GM03348 (cell line): Measurements from ENCODE around the gene ATP8A2.
"Not testable (repeated sequence)": the region's sequence is repeated elsewhere in the genome, so short reads cannot be mapped to it uniquely, and the experiment has no call there.

Experiments
- DNase-seq: peaks from one replicate; pipeline ENCODE4 v3.0.0; 2012; ENCODE audit warnings: low spot score

ATP8A2 gene

DNA sequence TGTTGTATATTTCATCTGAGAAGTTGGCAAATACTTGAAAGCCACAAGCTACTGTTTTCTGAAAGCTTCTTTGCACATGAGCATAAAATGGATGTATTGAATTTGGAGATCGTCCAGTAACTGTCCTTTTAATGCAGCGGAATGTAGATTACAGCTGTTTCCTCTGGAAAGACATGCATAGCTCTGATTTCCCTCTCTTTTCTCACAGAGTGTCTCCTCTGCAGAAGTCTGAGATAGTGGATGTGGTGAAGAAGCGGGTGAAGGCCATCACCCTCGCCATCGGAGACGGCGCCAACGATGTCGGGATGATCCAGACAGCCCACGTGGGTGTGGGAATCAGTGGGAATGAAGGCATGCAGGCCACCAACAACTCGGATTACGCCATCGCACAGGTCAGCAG lies 397.1 kb downstream of the ATP8A2 start:
- no peak for DNase-seq

DNA sequence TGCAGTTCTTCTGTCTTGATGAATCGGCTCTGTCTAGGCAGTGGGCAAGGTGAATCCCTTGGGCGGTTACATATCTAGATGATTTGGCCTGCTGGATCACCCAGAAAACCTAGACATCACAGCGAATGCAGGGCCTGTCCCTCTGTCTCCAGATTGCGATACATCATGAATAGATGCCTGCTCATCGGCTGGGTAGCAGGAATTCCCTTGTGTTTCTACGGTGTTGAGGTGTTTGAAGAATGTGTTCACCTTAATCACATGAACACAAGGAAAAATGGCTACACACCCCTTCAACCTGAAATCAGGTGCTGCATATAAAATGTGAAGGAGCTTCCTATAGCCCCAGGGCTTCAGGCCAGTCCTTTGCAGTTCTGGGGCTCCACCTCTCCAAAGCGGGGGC lies 398.8 kb downstream of the ATP8A2 start:
- DNase-seq: no peak

DNA sequence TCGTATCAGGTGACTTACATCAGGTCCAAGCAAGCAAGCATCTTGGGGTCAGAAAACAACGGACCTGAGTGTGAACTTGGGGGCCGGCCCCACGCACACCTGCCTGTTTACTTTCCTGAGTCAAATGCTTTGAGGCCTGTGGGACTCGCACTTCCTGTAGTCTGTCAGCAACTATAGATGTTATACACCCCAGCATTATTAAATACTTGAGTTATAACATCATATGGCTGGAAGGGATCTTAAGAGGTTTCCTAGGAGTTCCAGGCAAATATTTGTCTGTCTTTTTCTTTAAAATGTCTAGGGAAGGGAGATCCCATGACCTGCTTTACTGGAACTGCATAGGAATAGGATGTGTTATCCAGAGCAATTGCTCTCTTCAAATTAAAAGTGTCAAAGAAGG lies 399.4 kb downstream of the ATP8A2 start:
- no peak for DNase-seq

GRCh38 chr13:25771641-25772478 lies 400.1 kb downstream of the ATP8A2 start:
- no peak for DNase-seq

DNA sequence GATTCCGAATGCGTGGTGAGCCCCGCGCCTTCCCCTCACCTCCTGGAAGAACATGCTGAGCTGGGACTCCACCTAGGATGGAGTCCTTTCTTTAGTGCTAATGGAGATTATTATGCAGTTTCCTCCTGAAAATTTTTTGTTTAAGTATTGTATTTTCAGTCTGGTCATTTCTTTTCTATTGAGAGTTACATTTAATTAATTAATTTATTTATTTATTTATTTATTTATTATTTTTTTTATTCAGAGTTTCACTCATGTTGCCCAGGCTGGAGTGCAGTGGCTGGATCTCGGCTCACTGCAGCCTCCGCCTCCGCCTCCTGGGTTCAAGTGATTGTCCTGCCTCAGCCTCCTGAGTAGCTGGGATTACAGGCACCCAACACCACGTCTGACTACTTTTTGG lies 400.8 kb downstream of the ATP8A2 start:
- DNase-seq: not testable (repeated sequence)

GRCh38 chr13:25774056-25774455 lies 402.3 kb downstream of the ATP8A2 start:
- DNase-seq: not testable (repeated sequence)

DNA sequence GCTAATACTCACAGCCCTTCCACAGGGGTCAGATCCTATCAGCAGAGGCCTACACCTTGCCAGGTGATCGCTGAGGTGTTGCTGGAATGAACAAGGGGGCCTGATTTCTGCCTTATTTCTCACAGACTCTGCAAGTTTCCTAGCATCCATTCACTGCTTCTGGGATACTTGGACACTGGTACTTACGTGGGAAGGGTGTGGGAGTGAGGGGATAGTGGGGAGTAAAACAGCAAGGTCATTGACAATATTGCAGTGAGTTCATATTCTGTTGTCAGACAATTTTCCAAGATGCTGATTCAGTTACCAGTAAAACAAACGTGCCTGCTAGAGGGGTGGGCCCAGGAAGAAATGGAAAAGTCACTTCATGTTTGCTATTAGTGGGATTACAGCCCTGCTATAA lies 403.5 kb downstream of the ATP8A2 start:
- no peak for DNase-seq

DNA sequence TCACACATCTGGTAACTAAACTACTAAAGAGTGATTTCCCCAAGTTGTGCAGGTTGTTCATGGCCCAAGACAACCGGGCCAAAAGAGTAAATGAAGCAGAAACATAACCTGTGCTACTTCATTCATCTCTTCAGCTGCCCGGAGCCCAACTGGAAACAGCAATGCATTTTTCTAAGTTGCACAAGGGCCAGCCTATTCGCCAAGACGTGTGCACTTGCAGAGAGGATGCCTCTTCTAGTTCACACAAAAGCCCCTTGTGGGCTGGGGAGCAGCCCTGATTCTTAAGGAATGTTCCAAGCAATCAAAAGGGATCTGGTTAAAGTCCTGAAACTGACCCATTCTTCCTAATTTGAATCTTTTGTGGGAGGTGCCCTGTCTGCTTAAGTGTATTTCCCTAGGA lies 404.2 kb downstream of the ATP8A2 start:
- no peak for DNase-seq

GRCh38 chr13:25776722-25777121 lies 404.9 kb downstream of the ATP8A2 start:
- DNase-seq: no peak

DNA sequence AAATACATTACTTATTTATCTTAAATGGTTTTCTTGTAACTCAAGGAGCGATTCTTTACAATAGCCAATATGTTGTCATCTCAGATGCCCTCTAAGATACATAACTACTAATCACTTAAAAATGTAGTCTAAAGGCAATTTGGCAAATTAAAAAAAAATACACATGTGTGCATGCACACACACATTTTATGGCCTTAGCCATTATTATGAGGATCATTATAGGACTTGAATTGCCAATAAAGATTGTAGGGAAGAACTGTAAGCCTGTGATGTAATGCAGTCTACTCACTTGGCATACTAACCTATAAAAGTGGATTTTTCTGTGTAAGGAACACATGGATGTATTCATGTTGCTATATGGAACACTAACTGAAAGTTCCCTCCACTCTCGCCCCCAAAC lies 405.7 kb downstream of the ATP8A2 start:
- no peak for DNase-seq

- no peak for DNase-seq
Measured at GRCh38 chr13:25778365-25778764, 406.6 kb downstream of the ATP8A2 start.

DNA sequence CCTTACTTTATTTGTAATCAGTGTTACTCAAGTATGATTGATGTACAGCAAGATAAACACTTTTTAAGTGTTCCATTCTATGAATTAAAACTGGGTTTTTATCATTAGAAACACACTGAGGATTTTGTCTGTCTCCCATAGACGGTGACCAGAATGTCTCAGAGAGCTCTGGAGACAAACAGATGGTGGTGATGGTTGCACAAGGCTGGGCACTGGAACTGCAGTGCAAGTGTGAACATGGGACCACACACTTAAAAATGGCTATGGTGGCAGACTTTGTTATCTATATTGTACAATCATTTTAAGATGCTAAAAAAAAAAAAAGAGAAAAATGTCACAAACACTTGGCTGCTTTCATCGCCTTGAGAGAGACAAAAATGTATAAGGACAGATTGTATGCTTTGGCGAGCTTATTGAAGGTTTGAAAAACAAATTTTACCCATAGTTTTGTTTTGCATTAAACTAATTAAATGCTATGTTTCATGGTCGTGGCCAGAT lies 407.1 kb downstream of the ATP8A2 start:
- DNase-seq: no peak

GRCh38 chr13:25783076-25783475 lies 411.3 kb downstream of the ATP8A2 start:
- DNase-seq: no peak

DNA sequence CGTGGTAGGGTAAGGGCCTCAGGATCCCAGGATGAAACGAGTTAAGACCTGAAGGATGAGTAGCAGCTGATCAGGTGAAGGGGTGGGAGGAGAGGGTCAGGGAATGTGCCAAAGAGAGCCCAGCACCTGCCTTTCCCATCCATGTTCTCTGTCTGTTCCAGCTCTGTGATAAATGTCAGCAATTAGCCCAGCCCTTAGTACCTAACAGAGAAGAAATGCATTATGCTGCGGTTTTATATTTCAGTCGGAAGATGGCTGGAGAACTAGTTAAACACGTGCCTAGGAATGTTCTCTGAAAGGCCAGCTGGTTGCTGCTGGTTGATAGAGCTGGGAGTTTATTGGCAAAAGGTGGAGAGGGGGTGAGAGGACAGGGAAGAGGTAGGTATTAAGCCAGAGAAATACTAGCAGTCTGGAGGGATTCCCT lies 411.8 kb downstream of the ATP8A2 start:
- DNase-seq: no peak

- DNase-seq: no peak
Measured at GRCh38 chr13:25784119-25784518, 412.3 kb downstream of the ATP8A2 start.

DNA sequence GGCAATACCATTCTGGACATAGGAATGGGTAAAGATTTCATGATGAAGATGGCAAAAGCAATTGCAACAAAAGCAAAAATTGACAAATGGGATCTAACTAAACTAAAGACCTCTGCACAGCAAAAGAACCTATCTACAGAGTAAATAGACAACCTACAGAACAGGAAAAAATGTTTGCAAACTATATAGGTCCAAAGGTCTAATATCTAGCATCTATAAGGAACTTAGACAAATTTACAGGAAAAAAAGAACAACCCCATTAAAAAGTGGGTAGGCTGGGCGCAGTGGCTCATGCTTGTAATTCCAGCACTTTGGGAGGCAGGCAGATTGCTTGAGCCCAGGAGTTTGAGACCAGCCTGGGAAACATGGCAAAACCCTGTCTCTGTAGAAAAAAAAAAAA lies 418.4 kb downstream of the ATP8A2 start:
- not testable (repeated sequence) for DNase-seq

GRCh38 chr13:25795277-25795676 lies 423.5 kb downstream of the ATP8A2 start:
- DNase-seq: no peak

GRCh38 chr13:25796474-25796873 lies 424.7 kb downstream of the ATP8A2 start:
- DNase-seq: no peak

DNA sequence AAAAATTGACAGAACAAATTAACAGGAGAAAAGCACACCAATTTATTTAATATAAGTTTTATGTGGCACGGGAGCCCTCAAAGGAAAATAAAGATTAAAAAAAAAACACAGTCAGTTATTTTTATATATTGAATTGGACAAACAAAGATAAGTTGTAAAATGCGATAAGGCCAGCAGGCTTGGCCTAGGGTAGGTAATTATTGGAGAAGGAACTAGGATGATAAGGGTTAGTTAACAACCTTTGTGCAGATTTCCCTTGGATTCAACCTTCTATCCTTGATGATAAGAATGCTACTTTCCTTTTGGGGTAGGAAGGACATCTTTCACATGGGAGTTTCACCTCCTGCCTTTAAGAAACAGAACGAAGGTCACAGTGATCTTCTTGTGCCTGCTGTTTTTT lies 427.2 kb downstream of the ATP8A2 start:
- no peak for DNase-seq

DNA sequence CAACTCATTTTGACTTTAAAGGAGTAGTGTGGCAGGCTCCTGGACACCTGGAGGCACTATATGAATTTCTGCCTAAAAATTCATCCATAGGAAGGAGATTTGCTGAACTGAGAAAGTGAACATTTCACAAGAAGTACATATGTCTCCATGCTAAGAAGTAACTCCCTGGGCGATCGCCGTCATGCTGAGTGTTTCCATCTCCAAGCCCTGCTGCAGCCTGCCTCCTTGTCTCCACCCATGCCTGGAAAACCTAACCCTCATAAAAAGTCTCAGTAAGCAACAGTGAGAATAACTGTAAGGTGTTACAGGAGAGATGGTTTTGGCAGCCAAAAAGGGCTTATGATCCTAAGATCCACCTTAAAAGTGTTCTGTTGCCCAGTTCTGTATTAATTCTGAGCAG lies 428.7 kb downstream of the ATP8A2 start:
- no peak for DNase-seq

DNA sequence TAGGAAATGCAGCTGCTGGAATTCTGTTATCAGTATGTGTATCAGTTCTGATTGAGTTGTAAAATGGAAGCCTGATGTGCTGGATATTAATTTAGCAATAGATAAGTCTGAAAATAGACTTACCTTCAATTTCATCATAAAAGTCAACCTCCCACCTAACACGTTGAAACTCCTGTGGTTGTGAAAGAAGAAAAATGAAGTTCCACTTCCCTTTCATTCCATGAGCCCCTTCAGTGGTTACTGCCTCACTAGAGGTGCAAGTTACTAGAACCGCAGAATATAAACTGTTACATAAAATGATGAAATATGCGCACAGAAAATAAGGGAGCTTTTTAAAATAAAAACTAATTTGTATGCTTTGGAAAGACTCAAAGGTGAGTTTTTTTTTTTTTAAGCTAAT lies 430.8 kb downstream of the ATP8A2 start:
- DNase-seq: no peak

- DNase-seq: no peak
Measured at GRCh38 chr13:25803641-25804040, 431.9 kb downstream of the ATP8A2 start.

GRCh38 chr13:25806264-25806974 lies 434.6 kb downstream of the ATP8A2 start:
- no peak for DNase-seq
